Testis (tissue), 3 donors: ENCODE measurements around the gene THADA. TPM values are rescaled to one million over a fixed set of nuclear protein-coding genes. Genes with fewer than 3 reads are reported as not detected.

Experiments used
- DNase-seq: peaks from one replicate; pipeline ENCODE4 v3.0.0-alpha.2; 2019
- H3K27ac ChIP-seq, 2 donors: fragments of 200-600 bp; sonication (generic); one replicate each; pipeline ENCODE4 v1.5.1; 2019
- H3K27me3 ChIP-seq: fragments of 200-600 bp; sonication (generic); one replicate; pipeline ENCODE4 v1.5.1; 2019
- H3K36me3 ChIP-seq: fragments of 200-600 bp; sonication (generic); one replicate; pipeline ENCODE4 v1.5.1; 2017; ENCODE audit warnings: low read depth; ENCODE audit errors: missing control alignments
- H3K4me1 ChIP-seq: fragments of 200-600 bp; sonication (generic); one replicate; pipeline ENCODE4 v1.5.1; 2019
- H3K4me3 ChIP-seq, 2 donors: fragments of 200-600 bp; sonication (generic); one replicate each; pipeline ENCODE4 v1.5.1; 2017 to 2019
- H3K9me3 ChIP-seq: fragments of 200-600 bp; sonication (generic); one replicate; pipeline ENCODE4 v1.5.1; 2017
- CTCF ChIP-seq, 3 experiments: fragments of 450-650 bp in 2 of 3; fragments of 200-600 bp in 1 of 3; sonication (generic) in 1 of 3; IDR thresholded peaks; one replicate each; pipeline ENCODE4 v1.5.1; 2016 to 2019; ENCODE audit warnings: antibody characterized with exemption in 3 of 3, mild to moderate bottlenecking in 2 of 3, moderate library complexity in 1 of 3
- POLR2A ChIP-seq: fragments of 450-650 bp; IDR thresholded peaks from one replicate; pipeline ENCODE4 v1.6.1; 2017; ENCODE audit warnings: antibody characterized with exemption, mild to moderate bottlenecking, moderate library complexity
- WGBS, 2 donors: methylation state at CpG; one replicate each; pipeline ENCODE4 v1.1.5; 2018; 5-methylcytosine and 5-hydroxymethylcytosine counted together
- intact Hi-C: fragments of 100-400 bp; cut with DNase I; formaldehyde crosslinking; loops from one replicate; pipeline ENCODE4 v1.15.1; 2023; ENCODE audit warnings: low total_unique reads
- polyA plus RNA-seq: library from polyadenylated mRNA; stranded (reverse); fragments of 350-450 nt; fragmentation: Illumina TruSeq; extraction: RNeasy Lipid Tissue Mini Kit (QIAGEN cat#74804); gene quantifications from one replicate; pipeline ENCODE4 v1.2.3, GENCODE V29; 2014; ENCODE audit warnings: low read depth, low replicate concordance; ENCODE audit not compliant: insufficient read depth
- total RNA-seq, 2 donors: library from RNA; depleted of rRNA; stranded (reverse); fragments of >200 nt; gene quantifications; one replicate each; pipeline ENCODE4 v1.2.3, GENCODE V29; 2016

Gene THADA
- total and polyA plus RNA-seq, 3 donors from 2014 or later = 29.5 to 43.9 (median 39.5) TPM

- DNase-seq = no peak
- H3K36me3 ChIP-seq = no peaks in the 10 kb centered on the region
- H3K27ac ChIP-seq = no peak overlapping the region
- intact Hi-C loops = no loop called here
- TF ChIP-seq CTCF (IDR thresholded peaks at IDR 0.05) (no peak), POLR2A (no peak)
- no peak overlapping the region for H3K4me3 ChIP-seq
- H3K4me1 ChIP-seq = peaks cover 11% of the 10 kb centered on the region
- no peaks in the 10 kb centered on the region for H3K27me3 ChIP-seq
- H3K9me3 ChIP-seq = no peaks in the 10 kb centered on the region
Measured at GRCh38 chr2:43238176-43238575, 357.7 kb downstream of the THADA start.

GRCh38 chr2:43233218-43234212 lies 362.3 kb downstream of the THADA start:
- intact Hi-C loops = no loop called here
- DNase-seq = no peak
- no peaks in the 10 kb centered on the region for H3K27me3 ChIP-seq
- peaks cover 8% of the 10 kb centered on the region for H3K4me1 ChIP-seq
- 89 to 91% methylated on average over 9 of the region's 9 CpGs for WGBS, 2 donors
- no peaks in the 10 kb centered on the region for H3K36me3 ChIP-seq
- H3K27ac ChIP-seq = no peak overlapping the region
- no peak for TF ChIP-seq POLR2A
- no peak for TF ChIP-seq CTCF (IDR thresholded peaks at IDR 0.05)
- no peaks in the 10 kb centered on the region for H3K9me3 ChIP-seq
- no peak overlapping the region for H3K4me3 ChIP-seq

GRCh38 chr2:43230951-43231827 lies 364.6 kb downstream of the THADA start:
- Histone ChIP-seq H3K9me3 (no peaks in the 10 kb centered on the region), H3K27me3 (no peaks in the 10 kb centered on the region), H3K36me3 (no peaks in the 10 kb centered on the region), H3K4me3 (no peak overlapping the region), H3K27ac (no peak overlapping the region), H3K4me1 (peaks cover 17% of the 10 kb centered on the region)
- intact Hi-C loops = no loop called here
- WGBS, 2 donors = 81 to 94% methylated on average over 6 to 7 of the region's 7 CpGs
- TF ChIP-seq CTCF (IDR thresholded peaks at IDR 0.05) = no peak
- TF ChIP-seq POLR2A = no peak
- peak; percentile 48 for DNase-seq

- peaks cover 17% of the 10 kb centered on the region for H3K4me1 ChIP-seq
- WGBS, 2 donors = 78 to 80% methylated on average over 4 of the region's 4 CpGs
- TF ChIP-seq POLR2A (no peak), CTCF (IDR thresholded peaks at IDR 0.05) (no peak)
- no peaks in the 10 kb centered on the region for H3K27me3 ChIP-seq
- no peaks in the 10 kb centered on the region for H3K9me3 ChIP-seq
- intact Hi-C loops = no loop called here
- no peaks in the 10 kb centered on the region for H3K36me3 ChIP-seq
- no peak overlapping the region for H3K27ac ChIP-seq
- H3K4me3 ChIP-seq = no peak overlapping the region
- no peak for DNase-seq
Measured at GRCh38 chr2:43230351-43230885, 365.4 kb downstream of the THADA start.
